ENCODE measurements around the gene RNF19B. TPM values are rescaled to one million over a fixed set of nuclear protein-coding genes. Genes with fewer than 3 reads are reported as not detected.

Gene RNF19B
- total RNA-seq, 2 donors from 2014 or later: 17.8 TPM

DNA sequence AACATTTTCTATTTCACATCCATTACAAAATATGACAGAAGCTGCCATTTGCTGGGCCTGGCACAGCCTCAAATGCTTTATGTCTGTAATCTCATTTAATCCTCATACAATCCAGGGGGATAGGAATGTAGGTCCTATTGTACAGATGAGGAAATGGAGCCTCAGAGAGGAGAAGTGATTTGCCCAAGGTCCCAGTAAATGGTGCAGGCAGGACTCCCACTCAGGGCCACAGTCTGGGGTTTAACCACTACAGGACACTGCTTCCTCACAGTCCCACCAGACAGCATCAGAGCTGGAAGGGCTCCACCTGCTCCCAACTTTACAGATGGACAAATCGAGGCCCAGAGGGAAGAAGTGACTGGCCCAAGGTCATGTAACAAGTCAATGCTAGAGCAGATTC lies 20.6 kb upstream of the RNF19B start:
- Histone ChIP-seq H3K27ac (ENCODE audit: low read depth, low read length) (no peak overlapping the region), H3K4me1 (ENCODE audit: control insufficient read depth, insufficient read depth, low read length) (no peaks in the 10 kb centered on the region), H3K9me3 (ENCODE audit: control insufficient read depth, low read length) (no peaks in the 10 kb centered on the region), H3K9ac (ENCODE audit: extremely low read depth, low read length, poor library complexity, severe bottlenecking) (no peak overlapping the region), H3K27me3 (ENCODE audit: control insufficient read depth, insufficient read depth, low read length, poor library complexity, severe bottlenecking) (no peaks in the 10 kb centered on the region), H3K4me3 (ENCODE audit: low read length) (no peak overlapping the region), H3K36me3 (ENCODE audit: control insufficient read depth, insufficient read depth, low read length) (no peaks in the 10 kb centered on the region)
- H3K4me1 Mint-ChIP-seq: peaks cover 6% of the 10 kb centered on the region
- no peak overlapping the region for H3K4me3 Mint-ChIP-seq
- no peaks in the 10 kb centered on the region for H3K9me3 Mint-ChIP-seq
- TF ChIP-seq, protein P1, sequence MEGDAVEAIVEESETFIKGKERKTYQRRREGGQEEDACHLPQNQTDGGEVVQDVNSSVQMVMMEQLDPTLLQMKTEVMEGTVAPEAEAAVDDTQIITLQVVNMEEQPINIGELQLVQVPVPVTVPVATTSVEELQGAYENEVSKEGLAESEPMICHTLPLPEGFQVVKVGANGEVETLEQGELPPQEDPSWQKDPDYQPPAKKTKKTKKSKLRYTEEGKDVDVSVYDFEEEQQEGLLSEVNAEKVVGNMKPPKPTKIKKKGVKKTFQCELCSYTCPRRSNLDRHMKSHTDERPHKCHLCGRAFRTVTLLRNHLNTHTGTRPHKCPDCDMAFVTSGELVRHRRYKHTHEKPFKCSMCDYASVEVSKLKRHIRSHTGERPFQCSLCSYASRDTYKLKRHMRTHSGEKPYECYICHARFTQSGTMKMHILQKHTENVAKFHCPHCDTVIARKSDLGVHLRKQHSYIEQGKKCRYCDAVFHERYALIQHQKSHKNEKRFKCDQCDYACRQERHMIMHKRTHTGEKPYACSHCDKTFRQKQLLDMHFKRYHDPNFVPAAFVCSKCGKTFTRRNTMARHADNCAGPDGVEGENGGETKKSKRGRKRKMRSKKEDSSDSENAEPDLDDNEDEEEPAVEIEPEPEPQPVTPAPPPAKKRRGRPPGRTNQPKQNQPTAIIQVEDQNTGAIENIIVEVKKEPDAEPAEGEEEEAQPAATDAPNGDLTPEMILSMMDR (conservative IDR thresholded peaks at IDR 0.05): no peak
- H3K27ac Mint-ChIP-seq: no peak overlapping the region
- no peak for DNase-seq
- no peaks in the 10 kb centered on the region for H3K27me3 Mint-ChIP-seq (ENCODE audit: insufficient read depth)
- no peaks in the 10 kb centered on the region for H3K36me3 Mint-ChIP-seq (ENCODE audit: low read depth)
- 83 to 94% methylated on average over 1 of the region's 1 CpG for WGBS, 2 experiments (ENCODE audit: insufficient coverage in 1 of 2, insufficient read length in 1 of 2)

DNA sequence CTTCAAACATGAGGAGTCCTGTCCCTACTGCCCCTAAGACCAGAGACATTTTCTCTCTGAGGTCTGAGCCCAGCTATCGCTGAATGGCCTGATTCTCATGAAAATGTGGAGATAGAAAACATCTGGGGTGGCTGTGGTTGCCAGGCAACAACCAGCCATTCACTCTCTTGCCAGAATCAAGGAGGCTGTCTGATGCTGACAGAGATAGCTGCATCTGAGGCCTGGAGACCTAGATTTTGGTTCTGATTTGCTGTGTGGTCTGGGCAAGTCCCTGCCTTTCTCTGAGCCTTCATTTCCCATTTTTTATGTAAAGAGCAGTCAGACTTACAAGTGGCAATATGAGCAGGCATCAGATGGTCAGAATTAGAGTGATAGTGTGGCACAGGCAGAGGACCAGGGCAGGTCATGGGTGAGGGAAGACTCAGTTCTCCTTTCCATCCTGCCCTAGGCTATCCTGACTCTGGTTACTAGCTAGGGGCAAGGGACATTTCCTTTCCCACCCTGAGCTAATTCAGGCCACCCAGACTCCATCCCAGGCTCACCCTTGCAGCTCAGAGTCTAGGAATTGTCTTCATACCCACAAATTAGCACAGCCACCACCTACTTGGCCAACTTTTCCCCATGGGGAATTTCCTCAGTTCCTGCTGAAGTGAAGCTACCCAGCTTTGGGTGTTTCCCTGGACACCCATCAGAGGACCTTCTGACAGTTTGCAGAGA lies 20.0 kb upstream of the RNF19B start:
- WGBS, 2 experiments (ENCODE audit: insufficient coverage in 1 of 2, insufficient read length in 1 of 2): 71 to 73% methylated on average over 1 of the region's 1 CpG
- Mint-ChIP-seq H3K27me3 (ENCODE audit: insufficient read depth) (no peaks in the 10 kb centered on the region), H3K9me3 (no peaks in the 10 kb centered on the region), H3K36me3 (ENCODE audit: low read depth) (no peaks in the 10 kb centered on the region), H3K4me1 (peaks cover 6% of the 10 kb centered on the region), H3K4me3 (no peak overlapping the region), H3K27ac (no peak overlapping the region)
- DNase-seq: peak; percentile 66
- Histone ChIP-seq H3K36me3 (ENCODE audit: control insufficient read depth, insufficient read depth, low read length) (no peaks in the 10 kb centered on the region), H3K4me3 (ENCODE audit: low read length) (no peak overlapping the region), H3K4me1 (ENCODE audit: control insufficient read depth, insufficient read depth, low read length) (no peaks in the 10 kb centered on the region), H3K27me3 (ENCODE audit: control insufficient read depth, insufficient read depth, low read length, poor library complexity, severe bottlenecking) (no peaks in the 10 kb centered on the region), H3K27ac (ENCODE audit: low read depth, low read length) (no peak overlapping the region), H3K9ac (ENCODE audit: extremely low read depth, low read length, poor library complexity, severe bottlenecking) (no peak overlapping the region), H3K9me3 (ENCODE audit: control insufficient read depth, low read length) (no peaks in the 10 kb centered on the region)
- TF ChIP-seq, protein P1 (conservative IDR thresholded peaks at IDR 0.05): no peak

DNA sequence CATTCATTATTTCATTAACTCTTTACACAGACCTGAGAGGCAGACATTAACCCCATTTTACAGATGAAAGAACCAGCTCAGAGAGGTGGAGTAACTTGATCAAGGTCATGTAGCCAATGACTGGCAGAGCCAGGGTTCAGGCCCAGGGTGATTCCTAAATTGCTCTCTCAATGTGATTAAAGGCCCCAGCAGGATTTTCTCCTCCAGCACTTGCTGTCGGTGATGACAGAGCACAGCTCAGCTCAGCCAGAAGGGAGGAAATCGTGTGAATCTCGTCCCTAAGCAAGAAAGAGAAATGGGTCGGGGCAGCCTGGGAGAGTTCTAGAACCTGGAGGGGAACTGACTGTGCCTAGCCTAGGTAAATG lies 19.5 kb upstream of the RNF19B start:
- H3K4me1 ChIP-seq (ENCODE audit: control insufficient read depth, insufficient read depth, low read length): no peaks in the 10 kb centered on the region
- no peak overlapping the region for H3K27ac Mint-ChIP-seq
- peaks cover 6% of the 10 kb centered on the region for H3K4me1 Mint-ChIP-seq
- H3K27me3 ChIP-seq (ENCODE audit: control insufficient read depth, insufficient read depth, low read length, poor library complexity, severe bottlenecking): no peaks in the 10 kb centered on the region
- no peak overlapping the region for H3K4me3 ChIP-seq (ENCODE audit: low read length)
- no peaks in the 10 kb centered on the region for H3K9me3 Mint-ChIP-seq
- DNase-seq: no peak
- no peak overlapping the region for H3K4me3 Mint-ChIP-seq
- TF ChIP-seq, protein P1 (conservative IDR thresholded peaks at IDR 0.05): no peak
- H3K36me3 ChIP-seq (ENCODE audit: control insufficient read depth, insufficient read depth, low read length): no peaks in the 10 kb centered on the region
- H3K27ac ChIP-seq (ENCODE audit: low read depth, low read length): no peak overlapping the region
- WGBS, 2 experiments (ENCODE audit: insufficient coverage in 1 of 2, insufficient read length in 1 of 2): 71% methylated on average over 4 of the region's 4 CpGs; no CpG with 5 or more reads in 1 of the 2 experiments
- H3K9ac ChIP-seq (ENCODE audit: extremely low read depth, low read length, poor library complexity, severe bottlenecking): no peak overlapping the region
- no peaks in the 10 kb centered on the region for H3K36me3 Mint-ChIP-seq (ENCODE audit: low read depth)
- H3K27me3 Mint-ChIP-seq (ENCODE audit: insufficient read depth): no peaks in the 10 kb centered on the region
- H3K9me3 ChIP-seq (ENCODE audit: control insufficient read depth, low read length): no peaks in the 10 kb centered on the region
